Neural progenitor cell (in vitro differentiated cells): Measurements from ENCODE around the gene VAT1L. TPM values are rescaled to one million over a fixed set of nuclear protein-coding genes. Genes with fewer than 3 reads are reported as not detected.

Experiments used
- DNase-seq: peaks from one replicate; pipeline ENCODE4 v3.0.0-alpha.2; 2016; ENCODE audit warnings: low spot score
- H2AFZ ChIP-seq: fragments of 200-600 bp; sonication (generic); replicated peaks from 2 replicates; pipeline ENCODE4 v1.6.1; 2016; ENCODE audit warnings: antibody characterized with exemption
- H3F3A ChIP-seq: fragments of 200-600 bp; sonication (generic); 2 replicates; pipeline ENCODE4 v1.6.1; 2016; ENCODE audit warnings: antibody characterized with exemption, low read depth
- H3K27ac ChIP-seq: fragments of 200-600 bp; sonication (generic); 2 replicates; pipeline ENCODE4 v1.5.1; 2016; ENCODE audit warnings: mild to moderate bottlenecking
- H3K27me3 ChIP-seq: fragments of 200-600 bp; sonication (generic); 2 replicates; pipeline ENCODE4 v1.6.1; 2016; ENCODE audit warnings: mild to moderate bottlenecking, moderate library complexity
- H3K36me3 ChIP-seq: fragments of 200-600 bp; sonication (generic); 2 replicates; pipeline ENCODE4 v1.5.1; 2016
- H3K4me1 ChIP-seq: fragments of 200-600 bp; sonication (generic); 2 replicates; pipeline ENCODE4 v1.6.1; 2016; ENCODE audit warnings: mixed run types
- H3K4me2 ChIP-seq: fragments of 200-600 bp; sonication (generic); 2 replicates; pipeline ENCODE4 v1.6.1; 2016
- H3K4me3 ChIP-seq: fragments of 200-600 bp; sonication (generic); 2 replicates; pipeline ENCODE4 v1.5.1; 2016
- H3K79me2 ChIP-seq: fragments of 200-600 bp; sonication (generic); 2 replicates; pipeline ENCODE4 v1.6.1; 2016; ENCODE audit warnings: low read depth
- H3K9ac ChIP-seq: fragments of 200-600 bp; sonication (generic); 2 replicates; pipeline ENCODE4 v1.6.1; 2016
- H3K9me3 ChIP-seq: fragments of 200-600 bp; sonication (generic); 2 replicates; pipeline ENCODE4 v1.5.1; 2016; ENCODE audit warnings: low read depth
- H4K20me1 ChIP-seq: fragments of 200-600 bp; sonication (generic); 2 replicates; pipeline ENCODE4 v1.6.1; 2016; ENCODE audit warnings: low read depth
- H3K27ac Mint-ChIP-seq: 3 replicates; pipeline ENCODE4 v1.8.0; 2021; ENCODE audit warnings: mixed read lengths
- H3K27me3 Mint-ChIP-seq: 2 replicates; pipeline ENCODE4 v1.8.0; 2022; ENCODE audit warnings: low read depth, mild to moderate bottlenecking, inconsistent platforms, moderate library complexity, mixed read lengths; ENCODE audit not compliant: insufficient read depth
- H3K36me3 Mint-ChIP-seq: 3 replicates; pipeline ENCODE4 v1.8.0; 2021; ENCODE audit warnings: mixed read lengths
- H3K4me1 Mint-ChIP-seq: 3 replicates; pipeline ENCODE4 v1.8.0; 2021; ENCODE audit warnings: mixed read lengths
- H3K4me3 Mint-ChIP-seq: 3 replicates; pipeline ENCODE4 v1.8.0; 2021; ENCODE audit warnings: mild to moderate bottlenecking, moderate library complexity, mixed read lengths
- H3K9me3 Mint-ChIP-seq: 3 replicates; pipeline ENCODE4 v1.8.0; 2020; ENCODE audit warnings: mixed read lengths
- EZH2 ChIP-seq: fragments of 200-600 bp; sonication (generic); IDR thresholded peaks from 2 replicates; pipeline ENCODE4 v1.6.1; 2017; ENCODE audit warnings: antibody characterized with exemption, mild to moderate bottlenecking, moderate library complexity
- EZH2phosphoT487 ChIP-seq: fragments of 200-600 bp; sonication (generic); IDR thresholded peaks from 2 replicates; pipeline ENCODE4 v1.6.1; 2017; ENCODE audit warnings: antibody characterized with exemption
- total RNA-seq: library from RNA; depleted of rRNA; stranded (reverse); fragments of >200 nt; gene quantifications from 2 replicates; pipeline ENCODE4 v1.2.3, GENCODE V29; 2015; ENCODE audit warnings: low replicate concordance
- TF ChIP-seq, protein P1 (sequence below): fragments of 200-600 bp; sonication (generic); IDR thresholded peaks from 2 replicates; pipeline ENCODE4 v1.5.1; 2017; ENCODE audit warnings: antibody characterized with exemption, mild to moderate bottlenecking

The VAT1L gene
- total RNA-seq, 1 donor from 2014 or later = 43.2 TPM

DNA sequence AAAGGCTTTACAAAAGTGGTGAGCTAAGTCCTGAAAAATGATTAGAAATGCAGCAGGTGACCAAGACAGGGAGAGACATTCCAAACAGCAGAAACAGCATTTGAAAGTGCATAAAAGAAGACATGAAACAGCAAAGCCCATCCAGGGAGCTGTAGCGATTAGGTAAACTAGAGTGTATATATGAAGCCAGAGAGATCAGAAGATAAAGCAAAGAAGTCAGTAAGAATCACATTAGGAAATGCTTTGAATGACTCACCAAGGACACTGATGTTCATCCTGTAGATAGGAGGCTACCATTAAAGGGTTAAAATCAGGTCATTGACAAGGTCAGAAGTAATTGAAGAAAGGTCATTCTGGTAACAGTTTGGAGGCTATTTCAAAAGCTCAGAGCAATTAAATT lies 27.6 kb upstream of the VAT1L start:
- H3K36me3 Mint-ChIP-seq = no peaks in the 10 kb centered on the region
- no peak overlapping the region for H2AFZ ChIP-seq

DNA sequence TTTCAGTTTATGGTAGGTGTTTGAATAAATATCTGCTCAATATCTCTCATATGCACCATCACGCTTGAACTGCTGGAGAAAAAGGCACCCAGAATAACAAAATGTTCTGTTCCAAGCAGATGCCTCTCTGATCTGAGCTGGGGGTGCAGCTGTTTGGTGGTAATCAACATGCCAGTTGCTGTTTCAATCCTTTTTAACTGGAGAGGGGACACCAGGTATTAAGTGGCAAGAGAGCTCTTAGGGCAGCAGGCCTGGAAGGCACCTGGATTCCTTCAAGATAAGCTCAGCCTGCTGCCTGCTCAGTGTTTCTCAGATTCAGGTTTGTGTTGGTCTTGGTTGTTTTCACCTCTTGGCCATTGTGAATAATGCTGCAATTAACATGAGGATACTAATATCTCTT lies 27.2 kb upstream of the VAT1L start:
- H3K9ac ChIP-seq = no peak overlapping the region
- H2AFZ ChIP-seq = no peak overlapping the region
- no peaks in the 10 kb centered on the region for H3K36me3 Mint-ChIP-seq
- DNase-seq = no peak
- H3K36me3 ChIP-seq = no peaks in the 10 kb centered on the region
- H3K79me2 ChIP-seq = no peaks in the 10 kb centered on the region
- peaks cover 11% of the 10 kb centered on the region for H3K4me1 Mint-ChIP-seq
- H3K4me2 ChIP-seq = no peak overlapping the region
- no peaks in the 10 kb centered on the region for H3F3A ChIP-seq
- no peaks in the 10 kb centered on the region for H3K27me3 ChIP-seq
- H3K27me3 Mint-ChIP-seq = peaks cover 9% of the 10 kb centered on the region
- no peaks in the 10 kb centered on the region for H3K9me3 Mint-ChIP-seq
- no peak overlapping the region for H3K27ac ChIP-seq
- H3K9me3 ChIP-seq = no peaks in the 10 kb centered on the region
- TF ChIP-seq, protein P1, sequence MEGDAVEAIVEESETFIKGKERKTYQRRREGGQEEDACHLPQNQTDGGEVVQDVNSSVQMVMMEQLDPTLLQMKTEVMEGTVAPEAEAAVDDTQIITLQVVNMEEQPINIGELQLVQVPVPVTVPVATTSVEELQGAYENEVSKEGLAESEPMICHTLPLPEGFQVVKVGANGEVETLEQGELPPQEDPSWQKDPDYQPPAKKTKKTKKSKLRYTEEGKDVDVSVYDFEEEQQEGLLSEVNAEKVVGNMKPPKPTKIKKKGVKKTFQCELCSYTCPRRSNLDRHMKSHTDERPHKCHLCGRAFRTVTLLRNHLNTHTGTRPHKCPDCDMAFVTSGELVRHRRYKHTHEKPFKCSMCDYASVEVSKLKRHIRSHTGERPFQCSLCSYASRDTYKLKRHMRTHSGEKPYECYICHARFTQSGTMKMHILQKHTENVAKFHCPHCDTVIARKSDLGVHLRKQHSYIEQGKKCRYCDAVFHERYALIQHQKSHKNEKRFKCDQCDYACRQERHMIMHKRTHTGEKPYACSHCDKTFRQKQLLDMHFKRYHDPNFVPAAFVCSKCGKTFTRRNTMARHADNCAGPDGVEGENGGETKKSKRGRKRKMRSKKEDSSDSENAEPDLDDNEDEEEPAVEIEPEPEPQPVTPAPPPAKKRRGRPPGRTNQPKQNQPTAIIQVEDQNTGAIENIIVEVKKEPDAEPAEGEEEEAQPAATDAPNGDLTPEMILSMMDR = no peak
- H3K4me3 ChIP-seq = no peak overlapping the region
- no peak overlapping the region for H3K4me3 Mint-ChIP-seq
- no peaks in the 10 kb centered on the region for H4K20me1 ChIP-seq
- no peaks in the 10 kb centered on the region for H3K4me1 ChIP-seq
- H3K27ac Mint-ChIP-seq = no peak overlapping the region

More for the DNA sequence above, 27.6 kb upstream of the VAT1L start:
- Histone ChIP-seq H3K4me3 (no peak overlapping the region), H3K27ac (no peak overlapping the region), H3K79me2 (no peaks in the 10 kb centered on the region), H3K27me3 (no peaks in the 10 kb centered on the region), H3K9me3 (no peaks in the 10 kb centered on the region), H3K4me1 (no peaks in the 10 kb centered on the region), H3K4me2 (no peak overlapping the region), H3K9ac (no peak overlapping the region), H4K20me1 (no peaks in the 10 kb centered on the region), H3K36me3 (no peaks in the 10 kb centered on the region), H3F3A (no peaks in the 10 kb centered on the region)
- DNase-seq = no peak
- no peak overlapping the region for H3K27ac Mint-ChIP-seq
- H3K4me3 Mint-ChIP-seq = no peak overlapping the region
- peaks cover 9% of the 10 kb centered on the region for H3K27me3 Mint-ChIP-seq
- no peaks in the 10 kb centered on the region for H3K9me3 Mint-ChIP-seq
- TF ChIP-seq, protein P1 = no peak
- TF ChIP-seq EZH2 (no peak), EZH2phosphoT487 (no peak)
- peaks cover 8% of the 10 kb centered on the region for H3K4me1 Mint-ChIP-seq

DNA sequence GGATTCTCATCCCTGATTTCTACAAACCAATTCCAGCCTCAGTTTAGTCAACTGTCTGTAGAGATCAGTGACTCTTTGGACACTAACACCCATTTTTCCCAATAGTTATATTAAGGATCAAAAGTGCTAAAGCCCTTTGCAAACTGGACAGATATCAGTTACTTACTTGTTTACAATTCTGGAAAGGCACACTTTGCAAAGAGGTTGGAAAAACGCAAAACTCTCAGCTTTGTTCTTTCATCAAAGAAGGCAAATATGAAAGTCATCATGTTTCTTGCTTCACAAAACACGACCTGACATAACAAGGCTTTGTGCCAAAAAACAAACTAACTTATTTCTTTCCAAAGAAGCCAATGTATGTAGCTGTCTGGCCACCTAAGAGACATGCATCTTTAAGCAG lies 26.1 kb upstream of the VAT1L start:
- no peak for DNase-seq
- no peaks in the 10 kb centered on the region for H3K79me2 ChIP-seq
- H3K4me1 ChIP-seq = no peaks in the 10 kb centered on the region
- TF ChIP-seq, protein P1 = no peak
- TF ChIP-seq EZH2phosphoT487 (no peak), EZH2 (no peak)
- H3K4me3 ChIP-seq = no peak overlapping the region
- H3K9me3 ChIP-seq = no peaks in the 10 kb centered on the region
- H2AFZ ChIP-seq = no peak overlapping the region
- no peak overlapping the region for H3K4me2 ChIP-seq
- no peak overlapping the region for H3K9ac ChIP-seq
- H4K20me1 ChIP-seq = no peaks in the 10 kb centered on the region
- H3F3A ChIP-seq = no peaks in the 10 kb centered on the region
- H3K27me3 ChIP-seq = no peaks in the 10 kb centered on the region
- Mint-ChIP-seq H3K36me3 (no peaks in the 10 kb centered on the region), H3K4me1 (peaks cover 11% of the 10 kb centered on the region), H3K27ac (no peak overlapping the region), H3K9me3 (no peaks in the 10 kb centered on the region), H3K27me3 (peaks cover 9% of the 10 kb centered on the region), H3K4me3 (no peak overlapping the region)
- no peaks in the 10 kb centered on the region for H3K36me3 ChIP-seq
- no peak overlapping the region for H3K27ac ChIP-seq

GRCh38 chr16:77763994-77764393 lies 24.4 kb upstream of the VAT1L start:
- Mint-ChIP-seq H3K4me3 (no peak overlapping the region), H3K27ac (no peak overlapping the region)
- no peak overlapping the region for H3K4me3 ChIP-seq

More at GRCh38 chr16:77763994-77764393, 24.4 kb upstream of the VAT1L start:
- Histone ChIP-seq H3K4me1 (no peaks in the 10 kb centered on the region), H3K27me3 (no peaks in the 10 kb centered on the region), H3F3A (no peaks in the 10 kb centered on the region), H3K36me3 (no peaks in the 10 kb centered on the region), H3K9ac (no peak overlapping the region), H3K9me3 (no peaks in the 10 kb centered on the region), H4K20me1 (no peaks in the 10 kb centered on the region), H3K79me2 (no peaks in the 10 kb centered on the region), H3K27ac (no peak overlapping the region), H2AFZ (no peak overlapping the region), H3K4me2 (no peak overlapping the region)
- no peak for DNase-seq
- Mint-ChIP-seq H3K4me1 (peaks cover 11% of the 10 kb centered on the region), H3K9me3 (no peaks in the 10 kb centered on the region), H3K36me3 (no peaks in the 10 kb centered on the region), H3K27me3 (peaks cover 9% of the 10 kb centered on the region)
- TF ChIP-seq EZH2 (no peak), EZH2phosphoT487 (no peak)
- TF ChIP-seq, protein P1 = no peak
